NCI-H446 treated with DMSO at 0.1 percent for 48 hours (cell line): ENCODE data around the gene ATF7IP2.
A peak's percentile ranks its signal among the peaks of the same experiment; 100 is the strongest.
"Not testable (repeated sequence)": the region's sequence is repeated elsewhere in the genome, so short reads cannot be mapped to it uniquely, and the experiment has no call there.

Experiments used
- DNase-seq: peaks from one replicate; lab custom pipeline; 2025; lab: John Stamatoyannopoulos, UW

Gene ATF7IP2

DNA sequence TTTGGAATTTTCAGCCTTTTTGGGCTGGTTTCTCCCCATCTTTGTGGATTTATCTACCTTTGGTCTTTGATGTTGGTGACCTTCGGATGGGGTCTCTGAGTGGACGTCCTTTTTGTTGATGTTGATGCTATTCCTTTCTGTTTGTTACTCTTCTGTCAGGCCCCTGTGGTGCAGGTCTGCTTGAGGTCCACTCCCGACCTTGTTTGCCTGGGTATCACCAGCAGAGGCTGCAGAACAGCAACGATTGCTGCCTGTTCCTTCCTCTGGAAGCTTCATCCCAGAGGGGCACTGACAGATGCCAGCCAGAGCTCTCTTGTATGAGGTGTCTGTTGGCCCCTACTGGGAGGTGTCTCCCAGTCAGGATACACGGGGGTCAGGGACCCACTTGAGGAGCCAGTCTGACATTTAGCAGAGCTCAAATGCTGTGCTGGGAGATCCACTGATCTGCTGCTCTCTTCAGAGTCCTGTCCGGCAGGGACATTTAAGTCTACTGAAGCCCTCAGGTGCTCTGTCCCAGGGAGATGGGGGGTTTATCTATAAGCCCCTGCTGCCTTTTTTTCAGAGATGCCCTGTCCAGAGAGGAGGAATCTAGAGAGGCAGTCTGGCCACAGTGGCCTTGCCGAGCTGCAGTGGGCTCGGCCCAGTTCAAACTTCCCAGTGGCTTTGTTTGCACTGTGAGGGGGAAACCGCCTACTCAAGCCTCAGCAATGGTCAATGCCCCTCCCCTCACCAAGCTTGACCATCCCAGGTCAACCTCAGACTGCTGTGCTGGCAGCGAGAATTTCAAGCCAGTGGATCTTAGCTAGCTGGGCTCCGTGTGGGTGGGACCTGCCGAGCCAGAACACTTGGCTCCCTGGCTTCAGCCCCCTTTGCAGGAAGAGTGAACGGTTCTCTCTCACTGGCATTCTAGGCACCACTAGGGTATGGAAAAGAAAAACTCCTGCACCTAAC, 66.6 kb downstream of the ATF7IP2 start:
- DNase-seq: not testable (repeated sequence)

DNA sequence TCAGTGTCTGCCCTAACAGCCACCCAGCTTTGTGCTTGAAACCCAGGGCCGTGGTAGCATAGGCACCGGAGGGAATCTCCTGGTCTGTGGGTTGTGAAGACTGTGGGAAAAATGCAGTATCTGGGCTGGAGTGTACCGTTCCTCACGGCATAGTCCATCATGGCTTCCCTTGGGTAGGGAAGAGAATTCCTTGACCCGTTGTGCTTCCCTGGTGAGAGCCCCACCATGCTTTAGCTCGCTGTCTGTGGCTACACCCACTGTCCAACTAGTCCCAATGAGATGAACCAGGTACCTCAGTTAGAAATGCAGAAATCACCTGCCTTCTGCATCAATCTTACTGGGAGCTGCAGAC, 67.3 kb downstream of the ATF7IP2 start:
- no peak for DNase-seq

DNA sequence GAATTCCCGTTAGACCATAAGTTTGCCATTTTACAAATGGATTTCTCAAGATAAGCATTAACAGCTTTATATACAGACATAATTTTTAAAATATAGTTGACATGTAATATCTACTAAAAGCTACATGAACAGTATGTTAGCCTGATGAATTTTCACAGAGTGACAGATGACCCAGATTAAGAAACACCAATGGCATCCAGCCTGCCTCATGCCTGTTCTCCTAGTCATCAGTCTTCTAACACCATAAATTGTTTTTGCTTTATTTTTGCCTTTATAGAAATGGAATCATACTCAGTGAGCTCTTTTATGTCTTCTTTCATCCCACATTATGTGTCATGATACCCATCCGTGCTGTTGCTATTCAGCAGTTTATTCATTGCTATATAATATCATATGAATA, 80.0 kb downstream of the ATF7IP2 start:
- no peak for DNase-seq

DNA sequence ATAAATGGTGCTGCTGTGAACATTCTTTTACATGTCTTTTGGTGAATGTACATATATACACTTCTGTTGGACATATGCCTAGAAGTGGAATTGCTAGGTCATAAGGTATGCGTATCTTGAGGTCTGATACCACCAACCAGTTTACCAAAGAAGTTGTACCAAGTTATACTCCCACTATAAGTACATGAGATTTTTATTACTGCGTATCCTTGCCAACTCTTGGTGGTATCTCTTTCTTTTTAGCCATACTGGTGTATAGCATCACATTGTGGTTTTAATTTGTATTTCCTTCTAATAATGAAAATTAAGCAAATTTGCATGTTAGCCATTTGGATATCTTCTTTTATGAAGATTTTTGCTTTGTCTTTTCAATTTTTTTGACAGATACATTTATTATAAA, 80.5 kb downstream of the ATF7IP2 start:
- no peak for DNase-seq

DNA sequence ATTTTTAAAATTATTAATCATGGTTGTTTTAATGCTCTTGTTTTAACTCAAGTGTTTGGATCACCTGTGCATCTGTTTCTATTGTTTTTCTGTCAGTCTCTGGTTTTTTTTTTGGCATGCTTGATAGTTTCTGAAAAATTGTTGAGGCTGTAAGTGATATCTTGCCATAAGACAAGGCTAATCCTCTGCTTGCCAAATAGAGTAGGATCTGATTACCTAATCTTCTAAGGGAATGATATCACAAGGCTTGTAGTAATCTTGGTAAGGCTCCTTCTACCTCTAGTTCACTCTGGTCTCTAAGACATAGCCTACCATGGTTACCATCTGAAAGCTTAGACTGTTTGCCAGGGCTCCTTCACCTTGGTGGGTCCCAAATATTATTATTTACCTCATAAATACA, 81.0 kb downstream of the ATF7IP2 start:
- DNase-seq: no peak

DNA sequence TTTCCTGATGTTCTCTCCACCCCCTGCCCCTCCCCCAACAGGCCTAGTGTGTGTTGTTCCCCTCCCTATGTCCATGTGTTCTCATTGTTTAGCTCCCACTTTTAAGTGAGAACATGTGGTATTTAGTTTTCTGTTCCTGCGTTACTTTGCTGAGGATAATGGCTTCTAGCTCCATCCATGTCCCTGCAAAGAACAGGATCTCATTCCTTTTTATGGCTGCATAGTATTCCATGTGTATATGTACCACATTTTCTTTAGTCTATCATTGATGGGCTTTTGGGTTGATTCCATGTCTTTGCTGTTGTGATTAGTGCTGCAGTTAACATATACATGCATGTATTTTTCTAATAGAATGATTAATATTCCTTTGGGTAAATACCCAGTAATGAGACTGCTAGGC, 90.8 kb downstream of the ATF7IP2 start:
- not testable (repeated sequence) for DNase-seq

DNA sequence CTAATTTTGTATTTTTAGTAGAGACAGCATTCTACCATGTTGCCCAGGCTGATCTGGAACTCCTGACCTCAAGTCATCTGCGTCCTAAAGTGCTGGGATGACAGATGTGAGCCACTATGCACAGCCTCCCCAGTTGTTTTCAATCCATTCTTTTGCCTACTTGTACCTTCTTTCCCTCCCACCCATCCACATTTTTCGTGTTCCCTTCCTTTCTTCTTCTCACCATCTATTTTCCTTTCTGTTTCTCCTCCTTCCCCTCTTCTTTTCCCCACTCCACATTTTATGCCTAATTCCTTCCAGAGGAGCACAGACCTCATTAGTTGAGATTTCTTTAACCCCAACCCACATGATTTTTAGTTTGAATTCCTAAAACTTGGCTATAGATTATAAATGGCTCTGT, 94.3 kb downstream of the ATF7IP2 start:
- DNase-seq: no peak

DNA sequence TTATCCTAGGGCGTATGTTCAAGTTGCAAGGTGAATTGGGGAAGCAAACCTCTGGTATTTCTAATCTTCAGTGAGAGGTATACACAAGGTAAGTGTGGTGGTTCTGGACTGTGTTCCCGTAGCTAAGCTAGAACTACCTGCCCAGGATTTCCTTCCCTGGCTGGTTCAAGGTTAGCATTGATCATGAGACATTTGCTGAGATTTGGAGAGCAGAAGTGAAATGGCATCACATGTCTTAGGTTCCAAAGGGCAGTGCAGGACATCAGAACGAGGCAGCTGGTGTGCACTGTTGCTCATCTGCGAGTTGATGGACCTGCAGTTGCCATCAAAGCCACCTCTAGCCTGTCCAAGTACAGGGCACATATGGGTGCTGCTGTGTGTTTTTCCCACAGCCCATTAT, 99.3 kb downstream of the ATF7IP2 start:
- DNase-seq: no peak

DNA sequence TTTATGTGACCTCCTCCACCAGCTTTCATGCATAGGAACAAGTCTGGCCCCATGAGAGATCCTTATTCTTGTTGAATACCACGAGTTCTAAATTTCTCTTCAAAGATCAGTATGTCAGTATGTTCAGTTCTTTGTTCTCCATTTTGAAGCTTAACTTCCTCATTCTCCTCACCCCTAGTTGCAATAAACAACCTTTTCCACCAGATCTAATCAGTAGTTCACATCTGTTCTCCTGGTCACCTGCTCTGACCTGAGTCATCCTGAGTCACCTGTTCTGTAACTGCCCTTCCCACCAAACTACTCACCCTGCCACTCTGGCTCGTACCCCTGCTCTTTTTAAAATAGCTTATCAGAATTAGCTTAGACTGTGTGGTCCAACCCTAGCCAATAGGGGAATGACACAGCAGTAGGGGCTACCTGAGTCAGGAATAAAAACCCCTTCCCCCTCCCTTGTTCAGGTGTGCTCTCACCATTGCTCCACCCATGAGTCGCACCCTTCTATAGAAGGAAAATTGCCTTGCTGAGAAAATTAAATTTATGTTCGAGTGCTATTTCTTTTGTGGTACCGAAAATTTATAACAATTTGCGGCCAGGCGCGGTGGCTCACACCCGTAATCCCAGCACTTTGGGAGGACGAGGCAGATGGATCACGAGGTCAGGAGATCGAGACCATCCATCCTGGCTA, 100.0 kb downstream of the ATF7IP2 start:
- DNase-seq: no peak

DNA sequence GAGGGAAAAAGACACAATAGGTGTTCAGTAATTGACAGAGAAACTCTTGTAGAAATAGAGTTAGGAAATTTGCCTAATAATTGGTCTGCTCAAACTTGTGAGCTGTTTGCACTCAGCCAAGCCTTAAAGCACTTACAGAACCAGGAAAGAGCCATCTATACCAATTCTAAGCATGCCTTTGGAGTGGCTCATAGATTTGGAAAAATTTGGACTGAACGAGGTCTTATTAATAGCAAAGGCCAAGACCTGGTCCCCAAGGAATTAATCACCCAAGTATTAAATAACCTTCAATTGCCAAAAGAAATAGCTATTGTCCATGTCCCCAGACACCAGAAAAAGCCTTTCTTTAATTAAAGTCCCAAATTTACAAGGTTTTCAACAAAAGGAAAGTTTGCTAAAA, 104.3 kb downstream of the ATF7IP2 start:
- DNase-seq: no peak

DNA sequence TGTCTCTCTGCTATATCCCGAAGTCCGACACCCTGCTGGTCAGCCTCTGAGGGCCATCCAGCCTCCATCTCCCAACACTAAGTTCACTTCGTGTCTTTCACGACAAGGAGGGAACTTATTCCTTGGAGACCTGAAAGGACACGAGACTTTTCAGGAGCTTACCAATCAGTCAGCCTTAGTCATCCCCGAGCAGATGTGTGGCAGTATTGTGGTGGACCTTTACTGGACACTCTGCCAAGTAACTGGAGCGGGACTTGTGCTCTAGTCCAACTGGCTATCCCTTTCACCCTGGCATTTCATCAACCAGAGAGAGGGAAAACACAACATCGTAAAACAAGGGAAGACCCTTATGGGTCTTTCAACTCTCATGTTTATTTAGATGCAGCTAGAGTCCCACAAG, 107.4 kb downstream of the ATF7IP2 start:
- no peak for DNase-seq

DNA sequence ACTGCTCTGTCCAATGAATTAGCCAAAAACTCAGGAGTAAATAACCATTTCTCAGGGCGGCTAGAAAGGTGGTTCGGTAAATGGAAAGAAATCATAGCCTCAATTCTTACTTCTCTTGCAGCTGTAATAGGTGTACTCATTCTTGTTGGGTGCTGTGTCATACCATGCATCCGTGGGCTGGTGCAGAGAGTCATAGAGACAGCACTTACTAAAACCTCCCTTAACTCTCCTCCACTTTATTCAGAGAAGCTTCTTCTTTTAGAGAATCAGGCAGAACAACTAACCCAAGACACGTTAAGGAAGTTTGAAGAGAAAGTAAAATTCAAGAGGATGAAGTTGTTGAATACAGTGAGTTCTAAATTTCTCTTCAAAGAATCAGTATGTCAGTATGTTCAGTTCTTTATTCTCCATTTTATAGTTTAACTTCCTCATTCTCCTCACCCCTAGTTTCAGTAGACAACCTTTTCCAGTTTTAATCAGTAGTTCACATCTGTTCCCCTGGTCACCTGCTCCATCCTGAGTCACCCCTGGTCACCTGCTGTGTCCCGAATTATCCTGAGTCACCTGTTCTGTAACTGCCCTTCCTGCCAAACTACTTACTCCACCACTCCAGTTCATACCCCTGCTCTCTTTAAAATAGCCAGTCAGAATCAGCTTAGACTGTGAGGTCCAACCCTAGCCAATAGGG, 108.6 kb downstream of the ATF7IP2 start:
- DNase-seq: no peak

DNA sequence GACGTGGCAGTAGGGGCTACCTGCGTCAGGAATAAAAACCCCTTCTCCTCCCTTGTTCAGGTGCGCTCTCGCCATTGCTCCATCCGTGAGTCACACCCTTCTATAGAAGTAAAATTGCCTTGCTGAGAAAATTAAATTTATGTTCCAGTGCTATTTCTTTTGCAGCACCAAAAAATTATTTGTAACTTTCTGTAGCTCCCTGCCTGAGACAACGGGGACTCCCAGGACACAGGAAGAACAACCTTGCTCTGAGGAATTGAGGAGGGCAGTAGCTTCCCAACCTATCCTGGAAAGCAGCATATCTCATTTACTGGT, 109.1 kb downstream of the ATF7IP2 start:
- DNase-seq: no peak

DNA sequence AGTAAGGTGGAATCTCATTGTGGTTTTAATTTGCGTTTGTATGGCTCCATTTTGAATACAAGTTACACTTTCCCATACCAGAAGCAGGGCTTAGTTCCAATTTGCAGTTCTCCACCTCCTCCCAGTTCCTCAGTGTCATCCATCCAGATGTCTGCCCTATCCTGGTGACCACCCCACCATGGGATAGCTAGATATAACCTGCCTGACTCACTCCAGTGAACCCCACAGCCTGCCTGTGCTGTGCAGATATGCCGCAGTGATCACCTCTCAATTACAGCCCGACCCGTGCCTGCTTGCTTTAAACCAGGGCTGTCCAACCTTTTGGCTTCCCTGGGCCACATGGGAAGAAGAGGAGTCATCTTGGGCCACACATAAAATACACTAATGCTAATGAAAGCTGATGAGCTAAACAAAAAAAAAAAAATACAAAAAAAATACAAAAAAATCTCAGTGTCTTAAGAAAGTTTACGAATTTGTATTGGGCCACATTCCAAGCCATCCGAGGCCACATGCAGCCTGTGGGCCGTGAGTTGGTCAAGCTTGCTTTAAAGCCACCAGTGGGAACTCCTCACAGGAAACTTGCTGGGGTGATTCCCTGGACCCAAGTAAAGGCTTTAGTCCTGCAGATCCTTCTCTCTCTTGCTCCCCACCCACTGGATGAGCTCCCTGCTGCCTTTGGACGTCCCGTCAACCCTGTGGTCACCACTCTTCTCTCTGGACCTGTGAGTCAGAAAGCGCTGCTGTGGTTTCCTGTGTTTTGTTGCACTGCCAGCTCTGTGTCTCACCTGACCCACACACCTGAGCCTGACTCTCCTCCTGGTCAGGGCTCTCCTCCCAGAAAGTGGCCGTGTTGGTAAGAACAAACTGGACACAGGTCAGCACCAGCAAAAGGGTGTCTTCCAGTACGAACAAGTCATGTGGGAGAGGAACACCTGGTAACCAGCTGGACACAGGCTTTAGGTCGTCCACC, 111.6 kb downstream of the ATF7IP2 start:
- DNase-seq: no peak

DNA sequence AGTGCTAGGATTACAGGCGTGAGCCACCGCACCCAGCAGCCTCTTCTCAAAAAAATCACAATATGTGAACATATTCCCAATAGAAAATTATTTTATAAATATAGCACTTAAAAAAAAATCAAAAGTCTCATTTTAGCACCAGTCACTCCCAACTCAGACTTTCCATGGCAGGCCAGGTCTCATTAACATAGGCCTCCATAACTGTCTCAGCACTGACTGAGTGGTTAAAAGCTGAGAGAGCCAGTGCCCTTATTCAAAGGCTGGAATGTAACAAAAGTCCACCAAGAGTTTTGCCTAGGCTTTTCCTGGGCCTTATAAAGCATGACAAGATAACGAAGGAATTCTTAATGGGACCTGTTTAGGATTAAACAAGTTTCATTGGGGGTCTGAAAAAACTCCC, 114.7 kb downstream of the ATF7IP2 start:
- DNase-seq: no peak

DNA sequence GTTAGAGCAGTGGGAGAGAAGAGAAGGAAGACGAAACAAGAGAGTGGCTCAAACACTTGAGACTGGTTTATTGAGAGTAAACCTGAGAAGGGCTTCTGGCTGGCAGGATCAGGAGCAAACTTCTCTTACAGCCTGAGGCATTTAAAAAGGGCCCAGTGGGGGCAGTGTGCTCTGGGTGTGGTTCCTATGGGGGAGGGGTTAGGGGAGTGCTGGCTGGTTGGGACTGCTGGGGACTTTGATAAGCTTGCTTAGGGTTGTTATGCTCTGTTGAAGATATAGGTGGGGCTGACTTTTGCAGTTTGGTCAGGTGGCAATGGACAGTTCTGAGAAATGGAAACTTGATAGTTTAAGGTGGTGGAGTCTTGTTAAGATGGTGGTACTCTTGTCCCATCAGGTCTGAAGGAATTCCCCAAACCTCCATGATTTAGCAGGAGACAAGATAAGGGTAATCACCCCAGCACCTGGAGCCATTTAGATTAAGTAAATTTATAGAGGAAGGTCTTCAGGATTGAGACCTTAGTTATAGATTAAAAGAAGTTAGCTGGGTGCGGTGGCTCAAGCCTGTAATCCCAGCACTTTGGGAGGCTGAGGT, 115.3 kb downstream of the ATF7IP2 start:
- no peak for DNase-seq

DNA sequence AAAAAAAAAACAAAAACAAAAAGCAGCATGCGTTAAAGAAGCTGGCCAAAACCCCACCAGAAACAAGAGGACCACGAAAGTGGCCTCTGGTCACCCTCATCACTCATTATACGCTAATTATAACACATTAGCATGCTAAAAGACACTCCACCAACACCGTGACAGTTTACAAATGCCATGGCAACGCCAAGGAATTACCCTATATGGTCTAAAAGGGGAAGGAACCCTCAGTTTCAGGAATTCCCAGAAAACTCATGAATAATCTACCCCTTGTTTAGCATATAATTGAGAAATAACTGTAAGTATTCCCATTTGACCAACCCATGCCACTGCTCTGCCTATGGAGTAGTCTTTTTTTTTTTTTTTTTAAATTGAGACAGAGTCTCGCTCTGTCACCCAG, 116.9 kb downstream of the ATF7IP2 start:
- DNase-seq: no peak

DNA sequence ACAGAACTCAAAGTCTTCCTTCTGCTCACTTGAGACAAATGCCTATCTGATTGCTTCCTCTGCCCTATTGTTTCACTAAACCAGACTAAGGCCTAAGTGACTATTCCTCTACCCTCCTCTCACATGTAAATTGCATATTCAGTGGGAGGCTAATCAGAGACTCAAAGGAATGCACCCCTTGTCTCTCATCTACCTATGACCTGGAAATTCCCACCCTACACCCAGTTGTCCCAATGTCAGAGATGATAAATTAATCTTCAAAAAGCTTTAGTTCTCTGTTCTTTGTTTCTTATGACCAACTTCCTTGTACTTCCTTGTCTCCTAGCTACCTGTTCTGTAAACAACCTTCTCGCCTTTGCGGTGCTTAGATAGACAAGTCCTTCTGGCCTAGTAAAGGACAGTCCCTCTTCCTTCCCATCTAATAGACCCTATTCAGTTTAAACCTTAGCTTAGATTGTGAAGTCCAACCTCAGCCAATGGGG, 118.6 kb downstream of the ATF7IP2 start:
- no peak for DNase-seq

DNA sequence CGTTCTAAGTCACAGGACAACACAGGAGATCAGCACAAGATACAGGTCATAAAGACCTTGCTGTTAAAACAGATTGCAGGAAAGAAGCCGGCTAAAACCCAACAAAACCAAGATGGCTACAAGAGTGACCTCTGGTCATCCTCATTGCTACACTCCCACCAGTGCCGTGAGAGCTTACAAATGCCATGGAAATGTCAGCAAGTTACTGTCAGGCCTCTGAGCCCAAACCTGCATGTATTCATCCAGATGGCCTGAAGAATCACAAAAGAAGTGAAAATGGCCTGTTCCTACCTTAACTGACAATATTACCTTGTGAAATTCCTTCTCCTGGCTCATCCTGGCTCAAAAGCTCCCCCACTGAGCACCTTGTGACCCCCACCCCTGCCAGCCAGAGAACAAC, 119.4 kb downstream of the ATF7IP2 start:
- not testable (repeated sequence) for DNase-seq

DNA sequence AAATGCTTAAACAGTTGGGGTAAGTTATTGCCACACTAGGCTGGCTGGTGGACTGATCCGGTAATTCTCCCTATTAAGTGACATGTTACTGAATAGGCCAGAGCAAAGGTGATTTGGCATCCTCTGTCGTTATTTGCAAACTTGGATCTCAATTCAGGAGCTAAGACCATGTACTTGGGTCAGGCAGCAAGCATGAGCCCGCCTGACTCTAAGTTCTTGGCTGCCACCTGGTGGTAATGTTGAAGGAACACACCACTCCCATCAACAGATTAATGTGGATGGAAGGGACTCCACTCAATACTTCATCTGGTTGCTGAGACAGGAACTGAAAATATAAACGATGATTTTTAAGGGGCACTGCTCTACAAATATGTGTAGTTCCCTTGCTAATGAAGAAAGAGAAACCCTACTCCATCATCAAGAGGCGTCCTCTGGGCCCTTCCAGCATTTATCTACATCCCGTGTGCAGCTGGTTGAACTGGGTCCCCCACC, 123.7 kb downstream of the ATF7IP2 start:
- peak; percentile 21 for DNase-seq

DNA sequence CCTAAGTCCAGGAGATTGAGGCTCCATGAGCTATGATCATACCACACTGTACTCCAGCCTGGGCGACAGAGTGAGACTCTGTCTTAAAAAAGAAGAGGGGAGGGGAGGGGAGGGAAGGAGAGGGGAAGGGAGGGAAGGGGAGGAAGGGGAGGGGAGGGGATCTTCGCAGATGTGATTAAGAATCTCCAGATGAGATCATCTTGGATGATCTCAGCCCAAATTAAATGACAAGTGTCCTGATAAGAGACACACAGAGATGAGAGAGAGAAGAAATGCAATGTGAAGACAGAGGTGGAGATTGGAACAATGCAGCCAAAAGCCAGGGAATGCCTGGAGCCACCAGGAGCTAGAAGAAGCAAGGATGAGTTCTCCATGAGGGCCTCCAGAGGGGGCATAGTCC, 124.4 kb downstream of the ATF7IP2 start:
- DNase-seq: no peak
